ENCODE measurements around the gene FXR1. TPM values are rescaled to one million over a fixed set of nuclear protein-coding genes. Genes with fewer than 3 reads are reported as not detected.
"Not testable (repeated sequence)": the region's sequence is repeated elsewhere in the genome, so short reads cannot be mapped to it uniquely, and the experiment has no call there.

FXR1 gene
- total RNA-seq, 2 experiments from 2014 or later: 165 to 169 TPM

DNA sequence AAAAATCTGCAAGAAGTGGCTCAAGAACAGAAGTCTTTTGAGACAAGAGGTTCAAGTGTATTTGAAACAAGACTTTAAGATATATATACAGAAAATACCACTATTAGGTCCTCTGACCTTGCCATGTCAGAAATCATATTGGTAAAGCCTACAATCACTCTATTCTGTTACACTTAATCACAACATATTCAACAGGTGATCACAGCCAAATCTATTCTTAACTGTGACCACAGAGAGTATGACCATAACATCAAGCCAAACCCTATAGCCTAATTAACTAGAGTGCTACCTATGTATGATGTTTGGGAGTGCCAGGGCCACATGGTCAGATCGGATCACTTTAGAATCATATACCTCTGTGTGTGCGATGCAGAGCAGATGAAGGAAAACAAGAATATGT lies 74.9 kb downstream of the FXR1 start:
- ChIA-PET CTCF (no interaction called here), POLR2A (no interaction called here)
- no peak for DNase-seq
- Mint-ChIP-seq H3K9me3 (no peaks in the 10 kb centered on the region), H3K36me3 (peaks cover 21% of the 10 kb centered on the region), H3K4me1 (ENCODE audit: low read depth) (peaks cover 35% of the 10 kb centered on the region), H3K27me3 (no peaks in the 10 kb centered on the region), H3K27ac (peak overlapping the region; percentile 62), H3K4me3 (no peak overlapping the region)
- intact Hi-C loops (cut with micrococcal nuclease): loop anchor here (5.0 kb wide), 2 partner anchors 310 to 1380 kb away; partner anchors contain the start of gene CCDC39

DNA sequence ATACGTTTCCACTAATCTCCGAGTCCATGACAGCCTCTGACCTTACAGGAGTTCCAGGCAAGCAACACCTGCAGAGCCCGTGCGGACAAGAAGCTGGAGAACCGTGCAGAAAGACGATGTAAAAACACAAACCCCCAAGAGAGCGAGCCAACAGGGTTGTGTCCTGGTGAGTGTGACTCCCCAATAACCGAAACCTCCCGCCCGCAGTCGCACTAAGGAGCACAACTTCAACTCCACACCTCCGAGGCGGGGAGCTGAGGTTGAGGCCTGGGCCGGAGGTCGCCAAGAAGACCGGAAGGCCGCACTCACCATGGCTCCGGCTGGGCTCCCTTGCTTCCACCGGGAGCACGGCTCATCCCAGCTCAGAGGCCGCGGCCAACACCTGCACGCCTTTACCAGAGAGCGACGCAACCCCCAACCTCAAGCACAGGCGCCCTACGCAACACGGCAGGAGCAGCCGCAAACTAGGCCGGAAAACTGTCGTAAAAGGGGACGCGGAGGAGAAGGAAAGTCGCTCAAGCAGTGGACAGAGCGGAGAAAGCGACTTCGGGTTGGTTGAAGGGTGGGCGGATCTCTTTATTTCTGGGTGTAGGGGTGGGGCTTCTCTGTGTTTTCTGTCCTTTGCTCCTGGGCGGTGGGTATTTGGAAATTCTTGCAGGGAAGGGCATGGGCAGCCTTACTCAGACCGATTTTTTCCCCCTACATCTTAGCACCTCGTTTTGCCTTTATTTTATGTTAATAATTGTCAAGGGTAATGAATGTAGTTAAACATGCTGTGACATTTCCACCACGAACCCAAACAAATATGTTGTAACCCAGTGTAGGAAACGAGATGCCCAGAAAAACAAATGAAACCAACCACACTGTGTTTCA lies 77.1 kb downstream of the FXR1 start, which contains the start of gene DNAJC19:
Gene DNAJC19, minus strand, starts transcription at position 446 of the 873 bp plus-strand sequence. Its CDS starts 134 bp downstream, at position 312.
- Mint-ChIP-seq H3K27me3 (no peaks in the 10 kb centered on the region), H3K4me1 (ENCODE audit: low read depth) (peaks cover 31% of the 10 kb centered on the region), H3K4me3 (peak within 1 kb of the TSS; percentile 94), H3K9me3 (no peaks in the 10 kb centered on the region), H3K36me3 (peaks cover 14% of the 10 kb centered on the region), H3K27ac (peak within 1 kb of the TSS; percentile 93)
- peak; percentile 95 for DNase-seq
- CTCF ChIA-PET: interaction anchor here (0.7 to 1.3 kb wide), 3 partner anchors 10 to 187 kb away, joined by 3 to 4 read pairs (median 3); partner anchors contain the start of gene FXR1
- POLR2A ChIA-PET: interaction anchor here (1.2 to 2.0 kb wide), 2 partner anchors 8 to 77 kb away, joined by 3 to 11 read pairs; partner anchors contain the start of gene FXR1
- intact Hi-C loops (cut with micrococcal nuclease): loop anchor here (1.0 to 5.0 kb wide), 6 partner anchors 20 to 1382 kb away; partner anchors contain the start of genes CCDC39, FXR1, TTC14 and USP13

- Mint-ChIP-seq H3K36me3 (peaks cover 14% of the 10 kb centered on the region), H3K27ac (peak overlapping the region; percentile 93), H3K4me1 (ENCODE audit: low read depth) (peaks cover 31% of the 10 kb centered on the region), H3K9me3 (no peaks in the 10 kb centered on the region), H3K4me3 (peak overlapping the region; percentile 94), H3K27me3 (no peaks in the 10 kb centered on the region)
- intact Hi-C loops (cut with micrococcal nuclease): no loop called here
- POLR2A ChIA-PET: interaction anchor here (0.6 to 2.0 kb wide), 2 partner anchors 36 to 78 kb away, joined by 3 to 11 read pairs; partner anchors contain the start of gene FXR1
- DNase-seq: no peak
- CTCF ChIA-PET: interaction anchor here (1.0 kb wide), 1 partner anchor 78 kb away, joined by 5 read pairs; the partner anchor contains the start of gene FXR1
These were observed 78.0 kb downstream of the FXR1 start for GRCh38 chr3:180990505-180990904.

DNA sequence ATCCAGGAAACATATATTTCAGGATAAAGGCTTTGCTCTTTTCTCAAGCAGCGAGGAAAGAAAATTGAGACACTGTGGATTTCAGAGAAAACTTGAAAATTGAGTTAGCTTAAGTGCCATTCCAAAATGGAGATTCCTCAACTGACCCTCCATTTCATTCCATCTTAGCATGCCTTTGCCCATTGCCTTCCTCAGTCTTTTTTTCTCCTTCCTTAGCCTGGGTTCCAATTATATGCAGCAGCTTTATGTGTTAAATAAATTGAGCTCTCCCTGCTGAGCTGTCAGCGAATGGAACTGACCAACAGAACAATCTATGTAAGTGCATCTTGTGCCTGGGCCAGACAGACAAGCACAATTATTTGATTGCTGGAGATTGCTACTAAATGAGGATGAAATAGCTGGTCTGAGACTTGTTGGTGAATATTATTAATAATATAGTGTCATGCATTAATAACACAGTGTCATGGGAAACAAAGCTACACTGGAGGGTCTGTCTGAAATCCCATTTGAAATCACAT lies 84.0 kb downstream of the FXR1 start:
- intact Hi-C loops (cut with micrococcal nuclease): no loop called here
- CTCF ChIA-PET: no interaction called here
- DNase-seq: no peak
- POLR2A ChIA-PET: no interaction called here
- peaks cover 9% of the 10 kb centered on the region for H3K36me3 Mint-ChIP-seq
- H3K27me3 Mint-ChIP-seq: peaks cover 8% of the 10 kb centered on the region
- H3K9me3 Mint-ChIP-seq: peaks cover 12% of the 10 kb centered on the region
- H3K4me1 Mint-ChIP-seq (ENCODE audit: low read depth): no peaks in the 10 kb centered on the region
- no peak overlapping the region for H3K27ac Mint-ChIP-seq
- no peak overlapping the region for H3K4me3 Mint-ChIP-seq

DNA sequence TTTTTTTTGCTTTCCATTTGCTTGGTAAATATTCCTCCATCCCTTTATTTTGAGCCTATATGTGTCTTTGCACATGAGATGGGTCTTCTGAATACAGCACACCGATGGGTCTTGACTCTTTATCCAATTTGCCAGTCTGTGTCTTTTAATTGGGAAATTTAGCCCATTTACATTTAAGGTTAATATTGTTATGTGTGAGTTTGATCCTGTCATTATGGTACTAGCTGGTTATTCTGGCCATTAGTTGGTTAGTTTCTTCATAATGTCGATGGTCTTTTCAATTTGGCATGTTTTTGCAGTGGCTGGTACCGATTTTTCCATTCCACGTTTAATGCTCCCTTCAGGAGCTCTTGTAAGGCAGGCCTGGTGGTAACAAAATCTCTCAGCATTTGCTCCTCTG lies 89.9 kb downstream of the FXR1 start:
- H3K4me1 Mint-ChIP-seq (ENCODE audit: low read depth); POLR2A ChIA-PET; DNase-seq: not testable (repeated sequence)

DNA sequence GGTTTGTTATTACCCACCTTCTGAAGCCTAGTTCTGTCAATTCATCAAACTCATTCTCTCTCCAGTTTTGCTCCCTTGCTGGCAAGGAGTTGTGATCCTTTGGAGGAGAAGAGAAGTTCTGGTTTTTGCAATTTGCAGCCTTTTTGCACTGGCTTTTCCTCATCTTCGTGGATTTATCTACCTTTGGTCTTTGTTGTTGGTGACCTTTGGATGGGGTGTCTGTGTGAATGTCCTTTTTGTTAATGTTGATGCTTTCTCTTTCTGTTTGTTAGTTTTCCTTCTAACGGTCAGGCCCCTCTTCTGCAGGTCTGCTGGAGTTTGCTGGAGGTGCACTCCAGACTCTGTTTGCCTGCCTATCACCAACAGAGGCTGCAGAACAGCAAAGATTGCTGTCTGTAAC lies 91.0 kb downstream of the FXR1 start:
- intact Hi-C loops (cut with micrococcal nuclease); POLR2A ChIA-PET; DNase-seq; H3K4me1 Mint-ChIP-seq (ENCODE audit: low read depth); H3K27ac Mint-ChIP-seq; H3K4me3 Mint-ChIP-seq; CTCF ChIA-PET: not testable (repeated sequence)
- Mint-ChIP-seq H3K27me3 (peaks cover 14% of the 10 kb centered on the region), H3K36me3 (peaks cover 19% of the 10 kb centered on the region), H3K9me3 (peaks cover 28% of the 10 kb centered on the region)

More for the DNA sequence above, 89.9 kb downstream of the FXR1 start:
- CTCF ChIA-PET; H3K4me3 Mint-ChIP-seq; H3K27ac Mint-ChIP-seq; intact Hi-C loops (cut with micrococcal nuclease): not testable (repeated sequence)
- peaks cover 28% of the 10 kb centered on the region for H3K9me3 Mint-ChIP-seq
- H3K27me3 Mint-ChIP-seq: peaks cover 14% of the 10 kb centered on the region
- peaks cover 19% of the 10 kb centered on the region for H3K36me3 Mint-ChIP-seq

DNA sequence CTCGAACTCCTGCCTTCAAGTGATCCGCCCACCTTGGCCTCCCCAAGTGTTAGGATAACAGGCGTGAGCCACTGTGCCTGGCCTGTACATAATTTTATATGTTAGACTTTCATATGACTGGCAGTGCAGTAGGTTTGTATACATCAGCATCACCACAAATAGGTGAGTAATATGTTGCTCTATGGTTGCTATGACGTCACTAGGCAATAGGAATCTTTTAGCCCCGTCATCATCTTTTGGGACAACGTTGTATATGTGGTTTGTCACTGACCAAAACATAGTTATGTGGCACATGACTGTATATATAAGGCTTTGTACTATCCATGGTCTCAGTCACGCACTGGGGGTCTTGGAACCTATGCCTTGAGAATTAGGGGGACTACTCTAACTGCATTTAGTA lies 94.1 kb downstream of the FXR1 start:
- H3K4me3 Mint-ChIP-seq: no peak overlapping the region
- ChIA-PET CTCF (no interaction called here), POLR2A (no interaction called here)
- no peak overlapping the region for H3K27ac Mint-ChIP-seq
- peaks cover 13% of the 10 kb centered on the region for H3K4me1 Mint-ChIP-seq (ENCODE audit: low read depth)
- peaks cover 5% of the 10 kb centered on the region for H3K27me3 Mint-ChIP-seq
- peaks cover 10% of the 10 kb centered on the region for H3K36me3 Mint-ChIP-seq
- intact Hi-C loops (cut with micrococcal nuclease): no loop called here
- peaks cover 16% of the 10 kb centered on the region for H3K9me3 Mint-ChIP-seq
- no peak for DNase-seq

GRCh38 chr3:181007262-181007661 lies 94.8 kb downstream of the FXR1 start:
- POLR2A ChIA-PET: no interaction called here
- DNase-seq: no peak

DNA sequence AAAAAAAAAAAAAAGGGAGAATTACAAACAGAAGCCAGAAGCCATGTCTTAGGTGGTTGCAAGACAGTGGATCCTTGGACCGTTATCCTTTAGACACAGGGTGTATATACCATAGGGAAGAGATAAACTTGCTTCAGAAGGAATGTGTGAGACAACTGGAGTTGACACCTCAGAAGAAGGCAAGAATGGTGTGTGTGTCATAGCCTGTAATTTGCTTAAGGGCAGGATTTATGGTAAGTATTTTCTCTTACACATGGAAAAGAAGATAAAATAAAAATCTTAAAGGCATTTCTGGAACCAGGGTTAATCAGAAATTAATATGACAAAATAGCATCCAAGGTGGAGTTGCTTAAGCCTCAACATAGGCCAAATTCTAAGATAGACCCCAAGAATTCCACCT lies 96.3 kb downstream of the FXR1 start:
- DNase-seq: no peak
- intact Hi-C loops (cut with micrococcal nuclease): loop anchor here (1.0 kb wide), 1 partner anchor 19 kb away; the partner anchor contains the start of gene DNAJC19
- no peaks in the 10 kb centered on the region for H3K9me3 Mint-ChIP-seq
- CTCF ChIA-PET: interaction anchor here (0.6 kb wide), 1 partner anchor 24 kb away, joined by 5 read pairs; no protein-coding TSS in a partner anchor
- H3K27me3 Mint-ChIP-seq: peaks cover 2% of the 10 kb centered on the region
- no peak overlapping the region for H3K27ac Mint-ChIP-seq
- peaks cover 13% of the 10 kb centered on the region for H3K4me1 Mint-ChIP-seq (ENCODE audit: low read depth)
- POLR2A ChIA-PET: interaction anchor here (0.6 kb wide), 1 partner anchor 369 kb away, joined by 3 read pairs; no protein-coding TSS in a partner anchor
- H3K36me3 Mint-ChIP-seq: no peaks in the 10 kb centered on the region
- H3K4me3 Mint-ChIP-seq: no peak overlapping the region

More at GRCh38 chr3:181007262-181007661, 94.8 kb downstream of the FXR1 start:
- Mint-ChIP-seq H3K27me3 (peaks cover 4% of the 10 kb centered on the region), H3K36me3 (peaks cover 4% of the 10 kb centered on the region), H3K9me3 (peaks cover 8% of the 10 kb centered on the region), H3K27ac (no peak overlapping the region), H3K4me1 (ENCODE audit: low read depth) (peaks cover 13% of the 10 kb centered on the region), H3K4me3 (no peak overlapping the region)
- intact Hi-C loops (cut with micrococcal nuclease): no loop called here
- CTCF ChIA-PET: no interaction called here

DNA sequence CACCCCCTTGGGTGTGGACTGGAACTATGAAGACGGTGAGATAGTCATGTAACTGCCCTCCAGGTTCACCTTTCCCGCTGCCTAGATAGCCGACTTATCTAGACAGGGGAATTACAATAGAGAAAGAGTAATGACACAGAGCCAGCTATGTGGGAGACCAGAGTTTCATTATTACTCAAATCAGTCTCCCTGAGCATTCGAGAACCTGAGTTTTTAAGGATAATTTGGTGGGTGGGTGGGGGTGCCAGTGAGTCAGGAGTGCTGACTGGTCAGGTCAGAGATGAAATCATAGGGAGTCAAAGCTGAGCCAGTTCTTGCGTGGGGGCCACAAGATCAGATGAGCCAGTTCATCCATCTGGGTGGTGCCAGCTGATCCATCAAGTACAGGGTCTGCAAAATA lies 96.8 kb downstream of the FXR1 start:
- POLR2A ChIA-PET: interaction anchor here (0.6 kb wide), 1 partner anchor 370 kb away, joined by 3 read pairs; no protein-coding TSS in a partner anchor

DNA sequence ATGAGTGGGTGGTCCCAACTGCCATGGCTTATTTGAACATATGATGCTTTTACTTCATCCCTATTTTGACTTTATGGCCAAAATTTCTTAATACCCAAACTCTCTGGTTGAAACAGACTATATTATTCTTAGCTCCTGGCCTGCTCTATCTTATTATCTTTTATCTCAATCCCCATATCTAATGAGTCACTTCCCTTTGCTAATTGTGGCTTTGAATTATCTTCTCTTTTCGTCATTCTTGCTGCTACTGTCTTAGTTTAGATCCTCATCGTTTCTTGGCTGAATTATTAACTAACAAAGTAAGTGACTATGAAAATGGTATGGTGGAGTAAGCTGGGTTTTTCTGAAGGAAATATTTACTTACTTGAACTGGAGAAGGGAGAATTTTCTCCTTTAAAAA lies 105.2 kb downstream of the FXR1 start:
- H3K36me3 Mint-ChIP-seq: no peaks in the 10 kb centered on the region
- no peaks in the 10 kb centered on the region for H3K9me3 Mint-ChIP-seq
- POLR2A ChIA-PET: no interaction called here
- CTCF ChIA-PET: no interaction called here
- peaks cover 4% of the 10 kb centered on the region for H3K27me3 Mint-ChIP-seq
- H3K4me3 Mint-ChIP-seq: no peak overlapping the region
- no peak overlapping the region for H3K27ac Mint-ChIP-seq
- intact Hi-C loops (cut with micrococcal nuclease): no loop called here
- H3K4me1 Mint-ChIP-seq (ENCODE audit: low read depth): no peaks in the 10 kb centered on the region
- no peak for DNase-seq

More for the DNA sequence above, 96.8 kb downstream of the FXR1 start:
- intact Hi-C loops (cut with micrococcal nuclease): loop anchor here (1.0 kb wide), 1 partner anchor 20 kb away; the partner anchor contains the start of gene DNAJC19
- H3K4me3 Mint-ChIP-seq: no peak overlapping the region
- no peaks in the 10 kb centered on the region for H3K9me3 Mint-ChIP-seq
- CTCF ChIA-PET: no interaction called here
- DNase-seq: peak; percentile 69
- H3K27ac Mint-ChIP-seq: no peak overlapping the region
- H3K4me1 Mint-ChIP-seq (ENCODE audit: low read depth): peaks cover 13% of the 10 kb centered on the region
- no peaks in the 10 kb centered on the region for H3K36me3 Mint-ChIP-seq
- peaks cover 4% of the 10 kb centered on the region for H3K27me3 Mint-ChIP-seq

DNA sequence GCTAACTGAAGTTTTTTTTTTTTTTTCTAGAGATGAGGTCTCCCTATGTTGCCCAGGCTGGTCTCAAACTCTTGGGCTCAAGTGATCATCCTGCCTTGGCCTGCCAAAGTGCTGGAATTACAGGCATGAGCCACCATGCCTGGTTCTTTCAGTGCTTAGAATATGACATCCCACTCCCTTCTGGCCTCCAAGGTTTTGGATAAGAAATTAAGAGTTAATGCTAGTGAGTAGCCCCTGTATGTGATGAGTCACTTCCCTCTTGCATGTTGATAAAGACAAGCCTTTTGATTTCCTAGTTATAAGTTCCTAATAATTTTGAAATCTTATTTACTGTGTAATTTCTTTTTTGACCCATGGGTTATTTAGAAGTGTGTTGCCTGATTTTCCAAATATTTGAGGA lies 112.7 kb downstream of the FXR1 start:
- POLR2A ChIA-PET: no interaction called here
- H3K4me3 Mint-ChIP-seq: no peak overlapping the region
- H3K36me3 Mint-ChIP-seq: peaks cover 2% of the 10 kb centered on the region
- intact Hi-C loops (cut with micrococcal nuclease): no loop called here
- H3K4me1 Mint-ChIP-seq (ENCODE audit: low read depth): no peaks in the 10 kb centered on the region
- no peak overlapping the region for H3K27ac Mint-ChIP-seq
- CTCF ChIA-PET: no interaction called here
- peaks cover 14% of the 10 kb centered on the region for H3K9me3 Mint-ChIP-seq
- no peak for DNase-seq
- H3K27me3 Mint-ChIP-seq: no peaks in the 10 kb centered on the region
